GM18867 (cell line): ENCODE measurements around the gene ERBB4.
"Not testable (repeated sequence)": the region's sequence is repeated elsewhere in the genome, so short reads cannot be mapped to it uniquely, and the experiment has no call there.

Experiments used
- ATAC-seq: cut with Tn5 transposase; IDR thresholded peaks from one replicate; pipeline ENCODE4 v1.9.1; 2021; ENCODE audit warnings: mild to moderate bottlenecking, moderate library complexity; ENCODE audit not compliant: unreplicated experiment

The ERBB4 gene

GRCh38 chr2:212157012-212157411 is 381.6 kb downstream of the ERBB4 start:
- ATAC-seq, result no peak

- ATAC-seq, result no peak
Observed at GRCh38 chr2:212156088-212156487, 382.5 kb downstream of the ERBB4 start.

DNA sequence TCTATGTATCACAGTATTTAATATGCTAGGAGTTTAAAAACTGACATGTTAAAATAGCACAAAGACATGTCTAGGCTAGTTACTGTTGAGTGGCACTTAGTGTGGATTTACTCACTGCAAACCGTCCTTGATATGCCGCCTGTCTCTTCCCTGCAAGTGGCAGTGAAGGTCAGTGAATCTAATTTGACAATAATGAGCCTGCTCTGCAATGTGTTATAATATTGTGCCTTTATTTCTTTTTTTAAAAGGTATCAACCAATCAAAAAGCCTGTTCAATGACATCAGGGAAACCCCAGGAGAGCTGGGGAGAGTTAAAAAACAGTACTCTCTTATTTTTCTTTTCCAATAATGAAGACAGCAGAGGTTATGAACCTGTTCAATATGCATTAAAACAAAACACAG is 384.1 kb downstream of the ERBB4 start:
- ATAC-seq, result no peak

DNA sequence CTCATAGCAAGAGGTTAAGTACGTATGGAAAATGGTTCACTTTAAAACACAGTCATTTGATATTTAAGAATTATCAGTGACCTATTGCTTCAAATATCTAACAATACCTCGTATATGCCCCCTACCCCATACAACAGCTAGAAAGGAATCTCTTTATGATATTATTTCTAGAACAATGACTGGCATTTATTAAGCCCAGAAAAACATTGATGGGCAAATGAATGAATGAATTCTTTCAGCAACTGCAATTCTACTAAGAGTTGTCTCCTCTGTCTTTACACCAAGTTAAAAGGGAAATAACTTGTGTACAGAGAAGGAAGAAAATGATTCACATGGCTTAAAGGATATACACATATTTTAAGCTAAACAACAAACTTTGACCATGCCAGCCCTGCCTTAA is 384.7 kb downstream of the ERBB4 start:
- no peak for ATAC-seq

GRCh38 chr2:212147921-212148513 is 390.6 kb downstream of the ERBB4 start:
- no peak for ATAC-seq

GRCh38 chr2:212146416-212146815 is 392.2 kb downstream of the ERBB4 start:
- ATAC-seq, result no peak

DNA sequence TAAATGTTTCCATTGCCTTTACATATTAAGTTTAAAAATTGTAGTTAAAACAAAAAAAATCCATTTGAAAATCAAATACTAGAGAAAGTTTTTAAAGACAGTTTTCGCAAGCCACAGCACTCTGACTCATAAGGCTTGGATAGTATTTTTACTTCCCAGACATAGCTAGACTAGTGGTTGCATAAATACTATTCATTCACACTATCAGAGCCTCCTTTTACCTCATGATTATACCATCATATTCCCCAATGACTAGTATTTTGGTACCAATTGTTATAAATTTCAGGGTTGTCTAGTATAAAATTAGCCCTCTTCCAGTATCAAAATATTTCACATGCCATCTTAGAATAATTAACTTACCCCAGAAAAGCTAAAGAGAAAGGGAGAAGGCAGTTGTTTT is 393.5 kb downstream of the ERBB4 start:
- ATAC-seq, result no peak

- ATAC-seq, result no peak
Observed at GRCh38 chr2:212142631-212143030, 396.0 kb downstream of the ERBB4 start.

- ATAC-seq, result no peak
Observed at GRCh38 chr2:212141499-212141898, 397.1 kb downstream of the ERBB4 start.

- no peak for ATAC-seq
Observed at GRCh38 chr2:212136216-212136795, 402.3 kb downstream of the ERBB4 start.

GRCh38 chr2:212135739-212136138 is 402.9 kb downstream of the ERBB4 start:
- no peak for ATAC-seq

DNA sequence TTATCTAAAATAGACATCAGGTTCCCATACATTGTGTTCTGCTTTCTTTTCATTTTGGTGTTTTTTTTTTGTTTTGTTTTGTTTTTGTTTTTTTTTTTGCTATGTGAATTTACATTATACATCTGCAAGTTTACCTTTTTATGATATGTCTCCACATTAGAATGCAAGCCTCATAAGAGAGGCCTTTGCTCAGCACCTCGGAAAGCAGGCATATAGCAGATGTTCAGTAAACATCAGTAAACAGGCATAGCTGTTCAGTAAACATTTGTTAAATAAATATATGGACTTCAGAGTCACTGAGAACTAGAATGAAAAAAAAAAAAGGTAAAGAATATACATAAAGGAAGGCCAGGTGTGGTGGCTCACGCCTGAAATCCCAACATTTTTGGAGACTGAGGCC is 405.3 kb downstream of the ERBB4 start:
- ATAC-seq, result no peak

GRCh38 chr2:212124598-212124997 is 414.0 kb downstream of the ERBB4 start:
- no peak for ATAC-seq

DNA sequence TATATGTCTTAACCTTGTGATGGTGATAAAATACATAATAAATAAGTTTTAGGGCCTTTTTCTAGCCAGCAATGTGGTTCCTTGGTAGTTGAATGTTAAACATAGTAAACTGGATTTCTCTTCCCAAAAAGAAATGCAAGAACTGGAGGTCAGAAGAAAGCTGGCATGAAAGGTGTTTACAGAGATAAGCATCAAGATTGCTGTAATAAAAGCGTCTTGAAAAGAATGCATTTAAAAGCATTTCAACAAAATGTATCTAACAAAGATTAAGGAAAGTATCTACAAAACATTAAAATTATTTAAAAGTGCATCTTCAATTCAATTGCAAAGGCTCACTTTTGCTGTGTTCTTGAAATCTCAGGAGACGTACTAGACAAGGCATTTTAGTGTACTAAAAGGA is 419.0 kb downstream of the ERBB4 start:
- no peak for ATAC-seq

- no peak for ATAC-seq
Observed at GRCh38 chr2:212117926-212118325, 420.7 kb downstream of the ERBB4 start.

DNA sequence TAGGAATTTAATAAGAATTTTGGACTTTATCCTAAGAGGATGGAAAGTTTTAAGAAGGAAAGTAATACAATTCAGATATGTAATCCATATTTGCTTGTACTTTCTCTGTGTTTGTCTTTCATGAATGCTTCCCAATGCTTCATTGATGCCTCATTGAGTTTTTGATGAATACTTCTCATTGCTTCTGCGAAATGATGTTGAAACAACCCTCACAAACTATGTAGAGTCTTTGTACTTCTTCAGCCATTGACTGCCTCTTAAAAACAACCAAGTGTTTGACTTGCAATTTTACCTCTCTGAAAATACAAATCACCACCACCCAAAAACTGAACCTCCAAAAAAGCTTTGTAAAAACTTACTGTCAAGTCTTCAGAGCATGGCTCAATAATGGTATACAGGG is 424.1 kb downstream of the ERBB4 start:
- no peak for ATAC-seq

DNA sequence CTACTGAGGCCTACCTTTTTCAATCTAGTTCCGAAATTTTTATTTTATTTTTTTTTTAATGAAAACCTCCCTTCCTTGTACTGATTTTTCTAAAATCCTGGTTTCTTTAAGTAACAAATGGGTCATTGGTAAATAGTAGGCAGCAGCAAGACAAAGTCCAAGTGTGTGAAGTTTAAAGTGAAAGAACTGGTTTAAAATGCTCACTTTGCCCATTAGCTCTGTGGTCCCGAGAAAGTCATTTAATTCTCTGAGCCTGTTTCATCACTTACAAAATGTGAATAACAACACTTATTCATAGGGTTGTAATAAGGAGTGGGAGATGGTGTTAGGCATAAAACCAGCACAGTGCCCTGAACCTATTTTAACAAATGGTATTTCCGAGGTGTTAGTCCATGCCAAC is 426.2 kb downstream of the ERBB4 start:
- no peak for ATAC-seq

DNA sequence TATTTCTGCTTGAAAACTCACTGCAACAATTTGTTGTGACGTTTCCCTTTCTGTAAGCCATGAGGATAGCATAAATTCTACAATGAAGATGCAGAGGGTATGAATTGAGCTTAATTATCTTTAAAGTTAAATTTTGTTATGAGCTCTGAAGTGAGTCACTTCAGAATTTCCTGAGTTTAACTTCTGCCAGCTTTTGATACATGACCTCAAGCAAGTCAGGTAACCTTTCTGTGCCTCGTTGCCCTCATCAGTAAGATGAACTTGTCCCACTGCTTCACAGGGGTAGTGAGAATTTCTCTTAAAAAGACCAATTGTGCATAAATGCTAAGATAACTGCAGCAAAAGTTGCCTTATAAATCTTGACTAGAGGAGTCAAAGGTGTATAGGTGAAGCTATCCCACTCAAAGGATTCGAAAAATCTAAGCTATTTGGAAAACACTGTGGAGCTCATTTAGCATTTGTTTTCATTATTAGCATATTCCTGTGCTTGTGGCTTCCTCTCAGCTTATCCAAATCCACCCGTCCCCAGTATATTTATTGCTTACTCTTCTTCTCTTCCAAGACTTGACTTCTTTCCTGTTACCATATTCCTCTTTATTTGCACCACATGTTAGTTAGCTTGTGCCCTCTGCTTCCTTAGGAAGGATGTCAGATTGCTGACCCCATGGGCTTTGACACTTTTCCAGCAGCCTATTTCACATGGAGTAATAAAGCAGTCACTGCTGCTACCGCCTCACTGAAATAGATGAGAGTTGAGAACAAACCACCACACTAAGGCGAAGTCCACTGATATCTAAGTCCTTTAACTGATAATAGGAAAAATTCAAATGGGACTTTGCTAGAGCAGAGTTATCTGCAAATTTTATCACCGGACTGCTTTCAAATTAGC is 428.6 kb downstream of the ERBB4 start:
- no peak for ATAC-seq

DNA sequence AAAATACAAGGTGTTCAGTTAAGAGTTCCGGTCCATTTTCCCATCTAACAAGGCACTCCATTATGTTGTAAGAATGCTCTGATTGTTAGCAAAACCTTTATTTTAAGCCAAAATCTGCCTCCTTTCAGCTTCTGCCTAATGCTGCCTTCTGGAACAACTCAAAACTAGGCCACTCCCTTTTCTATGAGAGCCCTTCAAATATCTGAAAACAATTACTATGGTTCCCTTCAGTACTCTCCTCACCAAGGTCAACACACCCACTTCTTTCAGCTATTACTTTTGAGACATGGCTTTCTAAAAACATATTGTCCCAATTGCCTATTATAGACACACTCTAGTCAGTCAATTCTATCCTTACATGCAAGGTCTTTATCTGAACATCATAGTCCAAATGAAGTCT is 429.4 kb downstream of the ERBB4 start:
- ATAC-seq, result no peak

DNA sequence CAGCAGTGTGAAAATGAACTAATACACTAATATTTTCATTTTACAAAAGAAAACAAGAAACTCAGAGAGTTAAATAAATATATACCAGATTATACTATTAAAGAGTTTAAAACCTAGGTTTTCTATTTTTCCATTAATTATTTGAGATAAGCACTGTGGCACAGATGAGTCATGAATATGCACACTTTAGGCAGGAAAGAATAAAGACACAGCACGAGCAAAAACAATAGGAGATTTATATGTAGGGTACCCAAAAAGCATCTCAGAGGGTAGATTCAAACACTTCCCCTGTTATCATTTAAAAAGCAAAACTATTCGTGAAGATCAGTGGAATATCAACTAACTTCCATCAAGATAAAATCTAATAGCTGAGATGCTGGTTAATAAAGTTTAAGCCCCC is 430.6 kb downstream of the ERBB4 start:
- ATAC-seq, result no peak

GRCh38 chr2:212107014-212107413 is 431.6 kb downstream of the ERBB4 start:
- no peak for ATAC-seq

- not testable (repeated sequence) for ATAC-seq
Observed at GRCh38 chr2:212106536-212106935, 432.1 kb downstream of the ERBB4 start.
